ENCODE results near the gene OGT. TPM values are rescaled to one million over a fixed set of nuclear protein-coding genes. Genes with fewer than 3 reads are reported as not detected.
"Not testable (repeated sequence)": the region's sequence is repeated elsewhere in the genome, so short reads cannot be mapped to it uniquely, and the experiment has no call there.

Gene OGT
- total RNA-seq (221 TPM), polyA plus RNA-seq (37.3 TPM)

DNA sequence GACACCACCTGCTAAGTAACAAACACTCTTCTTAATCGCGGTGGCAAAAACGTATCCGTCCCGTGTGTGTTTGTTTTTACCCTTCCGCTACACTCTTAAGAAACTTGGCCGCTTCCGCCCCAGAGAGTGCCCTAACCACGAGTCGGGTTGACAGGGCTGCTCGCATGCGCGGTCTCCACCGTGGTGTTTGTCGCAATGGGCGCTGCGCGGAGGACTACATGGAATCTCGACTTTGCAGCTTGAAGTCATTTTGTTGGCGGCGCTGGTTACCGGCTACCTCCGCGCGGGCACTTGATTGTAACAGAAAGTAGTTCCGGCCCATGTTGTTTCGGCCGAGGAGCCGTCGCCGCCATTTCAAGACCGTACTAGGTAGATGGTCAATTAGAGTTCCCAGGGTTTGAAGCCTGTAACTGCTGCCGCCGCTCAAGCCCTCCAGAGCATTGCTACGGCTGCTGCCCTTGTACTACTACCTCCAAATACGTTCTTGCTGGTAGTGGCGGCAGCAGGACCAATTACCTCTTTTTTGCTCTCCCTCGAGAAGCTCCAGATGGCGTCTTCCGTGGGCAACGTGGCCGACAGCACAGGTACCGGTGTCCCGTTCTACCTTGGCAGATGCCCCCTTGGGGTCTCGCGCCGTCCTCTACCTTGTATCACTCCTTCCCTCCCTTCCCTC lies at the start of gene OGT:
Gene OGT, plus strand, starts transcription at position 352 of the 673 bp plus-strand sequence. Its CDS starts 196 bp downstream, at position 548.
- H3K4me1 ChIP-seq (ENCODE audit: insufficient read depth), result no peaks in the 10 kb centered on the region
- DNase-seq (ENCODE audit: extremely low spot score), result peak; percentile 91
- under 1% methylated on average over 47 of the region's 47 CpGs for WGBS
- no peaks in the 10 kb centered on the region for H3K36me3 ChIP-seq (ENCODE audit: insufficient read depth)
- H3K4me3 ChIP-seq (ENCODE audit: low read depth, low read length), result peak within 1 kb of the TSS; percentile 80
- peak within 1 kb of the TSS; percentile 82 for H3K27ac ChIP-seq (ENCODE audit: low read depth)

DNA sequence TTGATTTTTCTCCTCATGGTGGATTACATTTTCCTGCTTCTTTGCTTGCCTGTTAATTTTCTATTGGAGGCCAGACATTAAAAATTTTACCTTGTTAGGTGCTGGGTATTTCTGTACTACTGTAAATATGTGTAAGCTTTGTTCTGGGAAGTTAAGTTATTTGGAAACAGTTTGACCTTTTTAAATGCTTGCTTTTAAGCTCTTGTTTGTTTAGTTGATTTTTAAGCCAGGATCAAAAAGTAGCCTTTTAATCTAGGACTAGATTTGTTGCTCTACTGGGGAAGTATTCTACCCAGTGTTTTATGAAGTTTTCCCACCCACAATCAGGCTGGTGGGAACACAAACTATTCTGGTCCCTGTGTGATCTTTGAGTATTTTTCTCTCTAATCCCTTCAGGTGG lies 45.1 kb upstream of the OGT start:
- no peaks in the 10 kb centered on the region for H3K36me3 ChIP-seq (ENCODE audit: insufficient read depth)
- DNase-seq (ENCODE audit: extremely low spot score), result no peak
- no peak overlapping the region for H3K4me3 ChIP-seq (ENCODE audit: low read depth, low read length)
- no peak overlapping the region for H3K27ac ChIP-seq (ENCODE audit: low read depth)
- no peaks in the 10 kb centered on the region for H3K4me1 ChIP-seq (ENCODE audit: insufficient read depth)

DNA sequence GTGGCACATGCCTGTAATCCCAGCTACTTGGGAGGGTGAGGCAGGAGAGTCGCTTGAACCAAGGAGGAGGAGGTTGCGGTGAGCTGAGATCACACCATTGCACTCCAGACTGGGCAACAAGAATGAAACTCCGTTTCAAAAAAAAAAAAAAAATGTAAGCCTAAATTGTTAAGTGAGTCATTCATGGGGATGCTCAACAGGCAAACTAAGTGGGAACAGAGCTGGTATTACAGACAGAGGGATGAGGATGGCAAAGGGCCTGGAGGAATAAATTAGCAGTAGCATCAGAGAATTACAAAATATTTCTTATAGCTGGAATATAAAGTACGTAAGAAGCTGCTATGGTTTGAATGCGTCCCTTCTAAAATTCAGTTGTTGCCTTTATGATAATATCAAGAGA lies 43.4 kb upstream of the OGT start:
- no peaks in the 10 kb centered on the region for H3K36me3 ChIP-seq (ENCODE audit: insufficient read depth)
- 85% methylated on average over 5 of the region's 5 CpGs for WGBS
- no peak overlapping the region for H3K4me3 ChIP-seq (ENCODE audit: low read depth, low read length)
- H3K27ac ChIP-seq (ENCODE audit: low read depth), result no peak overlapping the region
- DNase-seq (ENCODE audit: extremely low spot score), result no peak
- no peaks in the 10 kb centered on the region for H3K4me1 ChIP-seq (ENCODE audit: insufficient read depth)

- DNase-seq (ENCODE audit: extremely low spot score), result no peak
- H3K27ac ChIP-seq (ENCODE audit: low read depth), result no peak overlapping the region
- no peaks in the 10 kb centered on the region for H3K4me1 ChIP-seq (ENCODE audit: insufficient read depth)
- no peaks in the 10 kb centered on the region for H3K36me3 ChIP-seq (ENCODE audit: insufficient read depth)
- 4% methylated on average over 76 of the region's 76 CpGs for WGBS
- H3K4me3 ChIP-seq (ENCODE audit: low read depth, low read length), result peak overlapping the region; percentile 54
These were observed 40.5 kb upstream of the OGT start for GRCh38 chrX:71492231-71493065.

GRCh38 chrX:71493111-71493613 lies 39.7 kb upstream of the OGT start:
- 51% methylated on average over 16 of the region's 16 CpGs for WGBS
- no peak overlapping the region for H3K27ac ChIP-seq (ENCODE audit: low read depth)
- no peak for DNase-seq (ENCODE audit: extremely low spot score)

GRCh38 chrX:71495979-71496378 lies 36.9 kb upstream of the OGT start:
- H3K36me3 ChIP-seq (ENCODE audit: insufficient read depth); H3K4me3 ChIP-seq (ENCODE audit: low read depth, low read length); H3K4me1 ChIP-seq (ENCODE audit: insufficient read depth); H3K27ac ChIP-seq (ENCODE audit: low read depth); DNase-seq (ENCODE audit: extremely low spot score): not testable (repeated sequence)
- WGBS, result 88% methylated on average over 3 of the region's 3 CpGs

More at GRCh38 chrX:71493111-71493613, 39.7 kb upstream of the OGT start:
- no peaks in the 10 kb centered on the region for H3K4me1 ChIP-seq (ENCODE audit: insufficient read depth)
- no peaks in the 10 kb centered on the region for H3K36me3 ChIP-seq (ENCODE audit: insufficient read depth)
- peak overlapping the region; percentile 54 for H3K4me3 ChIP-seq (ENCODE audit: low read depth, low read length)

DNA sequence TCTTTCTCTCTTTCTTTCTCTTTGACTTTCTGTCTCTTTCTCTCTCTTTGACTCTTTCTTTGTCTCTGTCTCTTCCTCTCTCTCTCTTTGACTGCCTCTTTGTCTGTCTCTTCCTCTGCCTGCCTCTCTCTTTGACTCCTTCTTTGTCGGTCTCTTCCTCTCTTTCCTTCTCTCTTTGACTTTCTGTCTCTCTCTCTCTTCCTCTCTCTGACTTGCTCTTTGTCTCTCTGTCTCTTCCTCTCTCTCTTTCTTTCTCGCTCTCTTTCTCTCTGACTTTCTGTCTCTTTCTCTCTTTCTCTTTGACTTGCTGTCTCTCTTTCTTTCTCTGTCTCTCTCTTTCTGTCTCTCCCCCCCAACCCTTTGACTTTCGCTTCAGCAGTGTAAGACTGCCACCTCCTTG lies 36.4 kb upstream of the OGT start:
- no peak overlapping the region for H3K27ac ChIP-seq (ENCODE audit: low read depth)
- no peak for DNase-seq (ENCODE audit: extremely low spot score)
- no peaks in the 10 kb centered on the region for H3K4me1 ChIP-seq (ENCODE audit: insufficient read depth)
- no peak overlapping the region for H3K4me3 ChIP-seq (ENCODE audit: low read depth, low read length)
- no peaks in the 10 kb centered on the region for H3K36me3 ChIP-seq (ENCODE audit: insufficient read depth)
- WGBS, result 93% methylated on average over 3 of the region's 3 CpGs

- WGBS, result 75% methylated on average over 5 of the region's 5 CpGs
- not testable (repeated sequence) for H3K36me3 ChIP-seq (ENCODE audit: insufficient read depth); DNase-seq (ENCODE audit: extremely low spot score); H3K27ac ChIP-seq (ENCODE audit: low read depth); H3K4me1 ChIP-seq (ENCODE audit: insufficient read depth); H3K4me3 ChIP-seq (ENCODE audit: low read depth, low read length)
These were observed 30.8 kb upstream of the OGT start for GRCh38 chrX:71502080-71502479.

GRCh38 chrX:71504346-71504745 lies 28.6 kb upstream of the OGT start:
- DNase-seq (ENCODE audit: extremely low spot score), result no peak
- Histone ChIP-seq H3K27ac (ENCODE audit: low read depth) (no peak overlapping the region), H3K4me3 (ENCODE audit: low read depth, low read length) (no peak overlapping the region), H3K4me1 (ENCODE audit: insufficient read depth) (no peaks in the 10 kb centered on the region), H3K36me3 (ENCODE audit: insufficient read depth) (no peaks in the 10 kb centered on the region)
- 90% methylated on average over 1 of the region's 1 CpG for WGBS

DNA sequence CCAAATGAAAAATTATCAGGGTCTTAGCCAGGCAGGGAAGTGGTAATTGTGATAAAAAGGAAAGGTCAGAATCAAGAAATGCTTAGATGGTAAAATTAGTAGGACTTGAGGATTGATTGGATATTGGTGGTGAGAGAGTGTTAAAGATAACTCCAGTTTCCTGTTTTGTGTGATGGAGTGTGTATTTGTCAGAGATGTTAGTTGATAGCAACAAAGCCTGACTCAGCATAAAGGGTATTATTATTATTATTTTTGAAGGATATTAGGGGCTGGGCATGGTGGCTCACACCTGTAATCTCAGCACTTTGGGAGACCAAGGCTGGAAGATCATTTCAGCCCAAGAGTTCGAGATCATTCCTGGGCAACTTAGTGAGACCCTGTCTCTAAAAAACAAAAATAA lies 23.6 kb upstream of the OGT start:
- 93% methylated on average over 1 of the region's 1 CpG for WGBS
- Histone ChIP-seq H3K36me3 (ENCODE audit: insufficient read depth) (no peaks in the 10 kb centered on the region), H3K4me1 (ENCODE audit: insufficient read depth) (no peaks in the 10 kb centered on the region), H3K27ac (ENCODE audit: low read depth) (no peak overlapping the region), H3K4me3 (ENCODE audit: low read depth, low read length) (no peak overlapping the region)
- no peak for DNase-seq (ENCODE audit: extremely low spot score)

DNA sequence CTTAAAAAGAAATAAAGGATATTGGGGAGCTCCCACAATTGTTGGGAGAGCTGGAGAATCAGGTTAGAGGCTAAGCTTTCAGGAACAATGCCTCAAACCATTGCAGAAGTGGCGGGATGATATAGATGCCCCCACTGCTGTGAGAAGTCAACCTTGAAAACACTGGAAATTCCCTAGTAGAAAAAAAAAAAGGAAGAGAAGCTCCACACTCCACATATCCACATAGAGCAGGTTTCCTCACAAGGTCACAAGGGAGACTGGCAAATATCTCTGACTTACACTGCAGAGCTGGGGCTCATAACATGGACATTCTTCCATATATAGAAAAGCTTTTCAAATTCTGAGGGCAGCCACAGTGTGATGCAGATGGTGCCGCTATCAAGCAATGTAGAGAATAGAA lies 22.7 kb upstream of the OGT start:
- Histone ChIP-seq H3K4me1 (ENCODE audit: insufficient read depth) (no peaks in the 10 kb centered on the region), H3K4me3 (ENCODE audit: low read depth, low read length) (no peak overlapping the region), H3K27ac (ENCODE audit: low read depth) (no peak overlapping the region), H3K36me3 (ENCODE audit: insufficient read depth) (no peaks in the 10 kb centered on the region)
- WGBS, result 91% methylated on average over 2 of the region's 2 CpGs
- no peak for DNase-seq (ENCODE audit: extremely low spot score)

- H3K4me3 ChIP-seq (ENCODE audit: low read depth, low read length); H3K4me1 ChIP-seq (ENCODE audit: insufficient read depth); H3K27ac ChIP-seq (ENCODE audit: low read depth); H3K36me3 ChIP-seq (ENCODE audit: insufficient read depth); DNase-seq (ENCODE audit: extremely low spot score): not testable (repeated sequence)
- 92% methylated on average over 4 of the region's 4 CpGs for WGBS
These were observed 19.2 kb upstream of the OGT start for GRCh38 chrX:71513731-71514130.

DNA sequence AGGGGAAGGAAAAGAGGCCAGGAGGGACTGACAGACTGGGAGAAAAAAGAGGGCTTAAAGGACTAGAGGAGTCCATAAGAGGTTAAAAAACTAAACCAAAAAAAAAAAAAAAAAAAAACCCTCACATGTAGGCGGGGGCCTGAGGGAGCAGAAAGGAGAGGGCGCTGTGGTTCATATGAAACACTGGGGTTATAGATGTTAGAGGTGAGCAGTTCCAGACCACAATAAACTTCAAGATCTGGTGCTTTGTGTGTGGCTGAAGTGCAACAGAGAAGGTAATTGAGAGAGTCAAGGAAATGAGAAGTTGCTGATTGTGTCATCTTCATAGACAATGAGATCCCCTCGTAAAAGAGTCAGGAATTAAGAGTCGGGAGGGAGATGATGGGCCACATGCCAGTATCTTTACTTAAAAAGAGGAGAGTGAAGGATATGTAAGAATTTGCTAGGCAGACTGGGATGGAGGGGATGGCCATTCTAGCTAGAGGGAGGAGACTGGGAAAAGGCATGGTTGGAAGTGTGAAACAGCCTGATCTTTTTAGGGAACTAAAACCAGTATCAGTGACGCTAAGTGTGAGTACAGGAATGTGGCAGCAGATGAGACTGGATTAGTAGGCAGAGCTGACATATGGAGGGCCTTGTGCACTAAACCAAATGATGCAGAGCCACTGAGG lies 18.4 kb upstream of the OGT start:
- no peak overlapping the region for H3K4me3 ChIP-seq (ENCODE audit: low read depth, low read length)

DNA sequence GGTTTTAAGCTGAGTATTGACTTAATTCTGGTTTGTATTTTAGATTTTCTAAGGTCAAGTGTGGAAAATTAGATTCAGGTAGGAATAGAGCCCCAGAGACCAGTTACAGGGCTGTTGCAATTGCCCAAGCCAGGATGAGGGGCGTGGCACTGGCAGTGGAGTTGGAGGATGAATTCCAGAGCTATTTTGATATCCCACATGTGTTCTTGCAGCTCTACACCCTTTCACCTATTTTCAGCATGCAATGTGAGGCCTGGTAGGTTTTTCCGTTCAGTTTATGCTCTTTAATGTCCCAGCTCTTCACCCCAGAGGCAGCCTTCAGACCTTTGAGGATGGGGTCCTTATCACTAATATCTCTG lies 17.9 kb upstream of the OGT start:
- Histone ChIP-seq H3K4me1 (ENCODE audit: insufficient read depth) (no peaks in the 10 kb centered on the region), H3K4me3 (ENCODE audit: low read depth, low read length) (no peak overlapping the region), H3K36me3 (ENCODE audit: insufficient read depth) (no peaks in the 10 kb centered on the region), H3K27ac (ENCODE audit: low read depth) (no peak overlapping the region)
- 72% methylated on average over 2 of the region's 2 CpGs for WGBS
- no peak for DNase-seq (ENCODE audit: extremely low spot score)

More for the DNA sequence above, 18.4 kb upstream of the OGT start:
- DNase-seq (ENCODE audit: extremely low spot score), result no peak
- Histone ChIP-seq H3K36me3 (ENCODE audit: insufficient read depth) (no peaks in the 10 kb centered on the region), H3K4me1 (ENCODE audit: insufficient read depth) (no peaks in the 10 kb centered on the region), H3K27ac (ENCODE audit: low read depth) (no peak overlapping the region)
- WGBS, result 5% methylated on average over 5 of the region's 5 CpGs
